WERI-Rb-1 (cell line): Measurements from ENCODE around the gene DFFB.
A peak's percentile ranks its signal among the peaks of the same experiment; 100 is the strongest.
"Not testable (repeated sequence)": the region's sequence is repeated elsewhere in the genome, so short reads cannot be mapped to it uniquely, and the experiment has no call there.

ENCODE experiments used
- DNase-seq: peaks from one replicate; pipeline ENCODE4 v3.0.0-alpha.2; 2020
- H3K27ac ChIP-seq: fragments of 250-450 bp; sonication (Bioruptor Pico); 2 replicates; pipeline ENCODE4 v1.5.1; 2020; ENCODE audit warnings: mild to moderate bottlenecking, moderate library complexity
- H3K27me3 ChIP-seq: fragments of 250-450 bp; sonication (Bioruptor Pico); 2 replicates; pipeline ENCODE4 v1.5.1; 2021; ENCODE audit warnings: mild to moderate bottlenecking, low read depth, moderate library complexity; ENCODE audit not compliant: insufficient read depth, severe bottlenecking
- H3K36me3 ChIP-seq: fragments of 250-450 bp; sonication (Bioruptor Pico); 2 replicates; pipeline ENCODE4 v1.5.1; 2020; ENCODE audit warnings: mild to moderate bottlenecking, moderate library complexity
- H3K4me3 ChIP-seq: 2 replicates; pipeline ENCODE4 v1.5.1; 2011; ENCODE audit warnings: low read depth, mild to moderate bottlenecking, control low read depth, low read length
- H3K9me3 ChIP-seq: fragments of 250-450 bp; sonication (Bioruptor Pico); 2 replicates; pipeline ENCODE4 v1.5.1; 2021; ENCODE audit warnings: mild to moderate bottlenecking, moderate library complexity; ENCODE audit not compliant: severe bottlenecking
- TF ChIP-seq, protein P1 (sequence below): IDR thresholded peaks from 2 replicates; pipeline ENCODE4 v1.5.1; 2011; ENCODE audit warnings: low read depth, mild to moderate bottlenecking, control low read depth, inconsistent platforms, low read length

Gene DFFB, protein sequence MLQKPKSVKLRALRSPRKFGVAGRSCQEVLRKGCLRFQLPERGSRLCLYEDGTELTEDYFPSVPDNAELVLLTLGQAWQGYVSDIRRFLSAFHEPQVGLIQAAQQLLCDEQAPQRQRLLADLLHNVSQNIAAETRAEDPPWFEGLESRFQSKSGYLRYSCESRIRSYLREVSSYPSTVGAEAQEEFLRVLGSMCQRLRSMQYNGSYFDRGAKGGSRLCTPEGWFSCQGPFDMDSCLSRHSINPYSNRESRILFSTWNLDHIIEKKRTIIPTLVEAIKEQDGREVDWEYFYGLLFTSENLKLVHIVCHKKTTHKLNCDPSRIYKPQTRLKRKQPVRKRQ

DNA sequence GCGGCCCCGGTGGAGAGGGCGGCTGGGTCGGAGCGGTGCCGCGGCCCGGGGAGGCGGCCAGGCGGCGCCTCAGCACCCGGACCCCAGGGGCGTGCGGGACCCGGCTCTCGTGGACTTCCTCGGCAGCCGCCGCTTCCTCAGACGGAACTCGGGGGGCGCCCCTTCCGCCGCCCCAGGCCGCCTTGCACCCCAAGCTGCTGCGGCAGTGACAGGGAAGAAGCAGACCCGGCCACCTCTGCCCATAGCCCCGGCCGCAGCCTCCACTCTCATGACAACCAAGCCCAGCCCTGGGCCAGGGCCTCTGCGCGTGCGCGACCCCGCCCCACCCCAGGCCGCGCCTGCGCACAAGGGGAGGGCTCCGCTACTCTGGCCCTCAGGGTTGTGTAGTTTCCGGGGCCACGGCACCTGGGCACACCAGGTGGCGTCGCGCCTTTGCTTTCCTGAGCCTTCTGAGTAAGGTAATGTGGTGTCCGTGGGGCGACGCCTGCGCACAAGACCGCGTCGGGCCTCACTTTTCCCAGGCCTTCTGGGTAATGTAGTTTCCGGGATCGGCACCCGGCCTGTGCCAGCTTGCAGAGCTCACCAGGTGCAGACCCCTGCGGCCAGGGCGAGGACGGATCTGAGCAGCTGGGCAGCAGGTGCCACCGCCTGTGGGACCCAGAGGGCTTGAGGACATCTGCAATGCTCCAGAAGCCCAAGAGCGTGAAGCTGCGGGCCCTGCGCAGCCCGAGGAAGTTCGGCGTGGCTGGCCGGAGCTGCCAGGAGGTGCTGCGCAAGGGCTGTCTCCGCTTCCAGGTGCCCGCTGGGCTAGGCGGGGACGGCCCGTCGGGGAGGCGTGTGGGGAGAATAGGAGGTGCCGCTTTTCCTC lies at the start of gene DFFB, which contains the start of gene CEP104:
Gene DFFB (plus strand): TSS at position 554 of the 868 bp plus-strand sequence. CDS start 128 bp downstream, at position 682.
Gene CEP104 (minus strand): TSS at position 289 of the 868 bp plus-strand sequence. CDS start 4,804 bp downstream, outside the sequence.
- peak within 1 kb of the TSS; percentile 62 for H3K27ac ChIP-seq
- peak within 1 kb of the TSS; percentile 80 for H3K4me3 ChIP-seq
- H3K27me3 ChIP-seq = no peaks in the 10 kb centered on the region
- TF ChIP-seq, protein P1, sequence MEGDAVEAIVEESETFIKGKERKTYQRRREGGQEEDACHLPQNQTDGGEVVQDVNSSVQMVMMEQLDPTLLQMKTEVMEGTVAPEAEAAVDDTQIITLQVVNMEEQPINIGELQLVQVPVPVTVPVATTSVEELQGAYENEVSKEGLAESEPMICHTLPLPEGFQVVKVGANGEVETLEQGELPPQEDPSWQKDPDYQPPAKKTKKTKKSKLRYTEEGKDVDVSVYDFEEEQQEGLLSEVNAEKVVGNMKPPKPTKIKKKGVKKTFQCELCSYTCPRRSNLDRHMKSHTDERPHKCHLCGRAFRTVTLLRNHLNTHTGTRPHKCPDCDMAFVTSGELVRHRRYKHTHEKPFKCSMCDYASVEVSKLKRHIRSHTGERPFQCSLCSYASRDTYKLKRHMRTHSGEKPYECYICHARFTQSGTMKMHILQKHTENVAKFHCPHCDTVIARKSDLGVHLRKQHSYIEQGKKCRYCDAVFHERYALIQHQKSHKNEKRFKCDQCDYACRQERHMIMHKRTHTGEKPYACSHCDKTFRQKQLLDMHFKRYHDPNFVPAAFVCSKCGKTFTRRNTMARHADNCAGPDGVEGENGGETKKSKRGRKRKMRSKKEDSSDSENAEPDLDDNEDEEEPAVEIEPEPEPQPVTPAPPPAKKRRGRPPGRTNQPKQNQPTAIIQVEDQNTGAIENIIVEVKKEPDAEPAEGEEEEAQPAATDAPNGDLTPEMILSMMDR = peak; percentile 63
- H3K36me3 ChIP-seq = no peaks in the 10 kb centered on the region; the same call in none of the 2 replicates
- H3K9me3 ChIP-seq = no peaks in the 10 kb centered on the region
- DNase-seq = peak; percentile 98

DNA sequence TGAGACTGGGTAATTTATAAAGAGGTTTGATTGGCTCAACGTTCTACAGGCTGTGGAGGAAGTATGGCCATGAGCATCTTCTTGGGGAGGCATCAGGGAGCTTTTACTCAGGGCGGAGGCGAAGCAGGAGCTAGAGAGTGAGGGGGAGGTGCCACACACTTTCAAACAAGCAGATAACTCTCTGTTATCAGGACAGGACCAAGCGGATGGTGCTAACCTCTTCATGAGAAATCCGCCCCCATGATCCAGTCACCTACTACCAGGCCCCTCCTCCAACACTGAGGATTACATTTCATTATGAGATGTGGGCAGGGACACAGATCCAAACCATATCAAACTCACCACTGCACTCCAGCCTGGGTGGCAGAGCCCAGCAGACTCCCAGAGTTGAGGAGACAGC lies 49.5 kb upstream of the DFFB start:
- Histone ChIP-seq H3K27ac (no peak overlapping the region), H3K36me3 (no peaks in the 10 kb centered on the region), H3K4me3 (no peak overlapping the region), H3K27me3 (no peaks in the 10 kb centered on the region), H3K9me3 (peaks cover 12% of the 10 kb centered on the region)
- TF ChIP-seq, protein P1 = no peak
- DNase-seq = no peak

DNA sequence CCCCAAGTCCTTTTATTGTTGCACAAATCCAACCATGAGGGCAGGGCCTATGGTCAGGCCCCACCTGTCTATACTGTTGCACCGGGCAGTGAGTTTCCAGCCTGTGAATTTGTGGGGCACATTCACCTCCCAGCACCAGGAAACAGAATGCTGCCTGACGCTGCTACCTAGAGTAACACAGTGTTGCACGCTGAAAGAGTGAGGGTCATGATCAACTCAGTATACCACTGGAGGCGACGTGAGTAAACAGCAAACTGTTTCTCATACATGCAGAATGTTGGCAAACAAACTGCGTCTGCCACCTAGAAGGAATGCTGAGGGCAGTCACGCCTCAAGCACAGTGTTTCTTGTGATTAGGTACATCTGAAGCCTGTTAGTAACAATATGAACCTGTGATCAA lies 47.6 kb upstream of the DFFB start:
- Histone ChIP-seq H3K27ac (no peak overlapping the region), H3K36me3 (peaks cover 8% of the 10 kb centered on the region), H3K4me3 (no peak overlapping the region), H3K27me3 (no peaks in the 10 kb centered on the region), H3K9me3 (peaks cover 12% of the 10 kb centered on the region)
- no peak for DNase-seq
- TF ChIP-seq, protein P1 = no peak

DNA sequence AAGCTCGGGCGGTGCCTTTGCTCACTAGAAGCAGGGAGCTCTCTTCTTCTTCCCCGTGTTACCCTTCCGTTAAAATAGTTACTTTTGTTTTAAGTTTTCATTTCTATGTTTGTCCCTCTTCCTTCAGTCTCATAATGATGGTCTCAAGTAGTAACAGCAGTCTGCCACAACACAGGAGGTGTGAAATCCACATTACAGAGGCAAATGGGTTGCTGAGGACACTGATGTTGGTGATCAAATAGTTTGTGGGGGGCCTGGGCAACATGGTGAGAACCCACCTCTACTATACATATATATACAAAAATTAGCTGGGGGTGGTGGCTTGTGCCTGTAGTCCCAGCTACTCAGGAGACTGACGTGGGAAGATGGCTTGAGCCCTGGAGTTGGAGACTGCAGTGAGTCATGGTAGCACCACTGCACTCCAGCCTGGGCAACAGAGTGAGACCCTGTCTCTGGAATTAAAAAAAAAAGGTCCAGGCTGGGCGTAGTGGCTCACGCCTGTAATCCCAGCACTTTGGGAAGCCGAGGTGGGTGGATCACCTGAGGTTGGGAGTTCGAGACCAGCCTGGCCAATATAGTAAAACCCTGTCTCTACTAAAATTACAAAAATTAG lies 47.0 kb upstream of the DFFB start:
- H3K4me3 ChIP-seq, H3K27ac ChIP-seq, H3K27me3 ChIP-seq, DNase-seq: not testable (repeated sequence)
- Histone ChIP-seq H3K36me3 (peaks cover 14% of the 10 kb centered on the region), H3K9me3 (peaks cover 12% of the 10 kb centered on the region)

DNA sequence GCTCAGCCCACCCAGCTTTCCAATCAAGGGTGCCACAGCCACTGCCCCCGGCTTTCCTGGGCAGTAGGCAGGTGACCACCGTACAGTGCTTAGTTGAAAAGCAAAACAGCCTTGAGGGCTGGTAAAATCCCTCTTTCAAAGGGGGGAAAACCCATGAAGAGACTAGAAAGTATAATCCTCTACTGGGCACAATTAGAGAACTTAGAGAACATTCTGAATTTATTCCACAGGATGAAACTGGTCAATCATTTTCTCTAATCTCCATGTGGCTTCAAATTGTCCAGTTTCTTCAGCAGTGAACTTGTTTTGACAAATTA lies 45.7 kb upstream of the DFFB start:
- DNase-seq = no peak
- H3K4me3 ChIP-seq = no peak overlapping the region
- peaks cover 14% of the 10 kb centered on the region for H3K36me3 ChIP-seq
- H3K27me3 ChIP-seq = no peaks in the 10 kb centered on the region
- H3K27ac ChIP-seq = no peak overlapping the region
- peaks cover 12% of the 10 kb centered on the region for H3K9me3 ChIP-seq
- TF ChIP-seq, protein P1 = no peak

DNA sequence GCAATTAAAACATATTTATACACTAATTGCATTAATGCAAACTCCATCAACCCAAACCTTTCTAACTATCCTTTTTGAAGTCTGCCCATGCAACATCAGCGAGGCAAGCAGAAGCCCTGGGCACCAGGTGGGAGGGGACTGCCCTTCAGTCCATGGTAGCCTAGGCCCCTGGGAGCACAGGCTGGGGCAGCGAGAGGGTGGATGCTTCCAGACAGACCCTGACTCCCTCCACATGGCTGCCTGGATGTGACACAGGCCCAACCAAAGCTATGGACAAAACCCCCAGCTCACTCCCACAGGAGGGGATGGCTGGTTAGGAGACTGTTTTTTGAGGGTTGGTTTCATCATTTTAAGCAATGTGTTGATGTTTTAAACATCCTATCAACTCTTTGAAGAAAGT lies 43.2 kb upstream of the DFFB start:
- no peaks in the 10 kb centered on the region for H3K27me3 ChIP-seq
- peaks cover 22% of the 10 kb centered on the region for H3K36me3 ChIP-seq
- DNase-seq = no peak
- TF ChIP-seq, protein P1 = no peak
- no peak overlapping the region for H3K27ac ChIP-seq
- no peak overlapping the region for H3K4me3 ChIP-seq
- H3K9me3 ChIP-seq = no peaks in the 10 kb centered on the region
